Measurements from ENCODE around the gene TM9SF2.
A peak's percentile ranks its signal among the peaks of the same experiment; 100 is the strongest.

The TM9SF2 gene

DNA sequence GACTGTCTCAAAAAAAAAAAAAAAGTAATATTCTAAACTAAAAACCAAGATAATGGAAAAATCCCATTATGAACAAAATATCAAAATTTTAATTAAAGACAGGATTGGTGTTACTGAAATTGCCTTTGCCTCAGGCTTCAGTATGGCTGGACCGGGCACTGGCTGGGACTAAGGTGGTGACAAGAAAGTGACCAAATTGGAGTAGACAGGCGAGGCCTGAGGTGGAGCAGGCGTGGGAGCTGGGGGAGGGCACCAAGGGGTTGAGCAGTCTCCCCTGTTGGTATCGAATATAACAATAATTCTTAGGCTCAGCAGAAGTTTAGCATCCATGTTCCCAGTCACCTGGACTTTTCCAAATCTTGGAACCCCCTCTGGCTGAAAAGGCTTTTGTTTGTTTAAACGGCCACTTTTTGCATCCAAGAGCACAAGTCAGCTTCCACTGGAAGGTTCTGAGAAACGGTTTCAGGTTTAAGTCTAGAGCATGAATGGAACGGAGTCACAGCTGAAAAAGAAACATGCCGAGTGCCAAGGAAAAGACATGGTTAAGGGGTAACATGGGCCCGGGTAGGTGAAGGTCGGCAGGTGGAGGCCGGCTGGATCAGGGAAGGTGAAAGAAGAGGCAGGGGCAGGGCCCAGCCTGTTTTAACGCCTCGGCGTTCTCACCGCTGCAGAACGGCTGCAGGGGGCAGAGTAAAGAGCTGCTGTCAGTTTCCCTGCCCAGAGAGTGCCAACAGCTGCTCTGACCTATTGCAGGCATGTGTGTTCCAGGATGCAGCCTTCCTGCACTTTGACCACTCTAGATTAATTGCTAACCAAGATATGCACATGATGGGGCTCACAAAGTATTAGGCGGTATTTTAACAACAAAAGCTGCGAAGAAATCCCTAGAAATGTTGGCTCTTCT, 104.4 kb downstream of the TM9SF2 start:
- H3K4me1 ChIP-seq (ENCODE audit: control insufficient read depth, insufficient read depth, low read length), result no peaks in the 10 kb centered on the region
- no peaks in the 10 kb centered on the region for H3K9me3 ChIP-seq (ENCODE audit: control insufficient read depth, insufficient read depth, low read depth, low read length)
- peak overlapping the region; percentile 42 for H3K4me3 ChIP-seq (ENCODE audit: low read depth, low read length)
- no peak overlapping the region for H3K27ac ChIP-seq (ENCODE audit: extremely low read depth, low read depth, low read length)
- ChIA-PET POLR2A (interaction anchor here (0.6 to 1.3 kb wide), 3 partner anchors 8 to 107 kb away, joined by 3 to 4 read pairs (median 3); no protein-coding TSS in a partner anchor), CTCF (interaction anchor here (0.7 to 1.4 kb wide), 2 partner anchors 12 to 27 kb away, joined by 3 read pairs; no protein-coding TSS in a partner anchor)
- no peaks in the 10 kb centered on the region for H3K36me3 ChIP-seq (ENCODE audit: control insufficient read depth in 2 of 2, insufficient read depth in 1 of 2, low read length in 2 of 2)
- TF ChIP-seq BCL11A (tag by site-specific recombination; IDR thresholded peaks at IDR 0.05; ENCODE audit: low read depth) (no peak), ZBTB20 (tag by site-specific recombination; IDR thresholded peaks at IDR 0.05) (peak; percentile 44; the same call in 1 of the 2 replicates), ZNF2 (tag by site-specific recombination; IDR thresholded peaks at IDR 0.05) (no peak), ZNF433 (tag by site-specific recombination; IDR thresholded peaks at IDR 0.05; ENCODE audit: low read depth) (no peak), REPIN1 (tag by site-specific recombination; IDR thresholded peaks at IDR 0.05; ENCODE audit: low read depth) (no peak), ZFP69B (tag by site-specific recombination; IDR thresholded peaks at IDR 0.05) (peak; percentile 77), ZSCAN16 (tag by site-specific recombination; IDR thresholded peaks at IDR 0.05) (no peak), ZNF624 (tag by site-specific recombination; IDR thresholded peaks at IDR 0.05) (no peak), ZNF747 (tag by site-specific recombination; IDR thresholded peaks at IDR 0.05) (no peak), ZNF626 (tag by site-specific recombination; IDR thresholded peaks at IDR 0.05) (no peak), SP7 (tag by site-specific recombination; IDR thresholded peaks at IDR 0.05) (no peak), ZNF501 (tag by site-specific recombination; IDR thresholded peaks at IDR 0.05) (no peak), KLF8 (tag by site-specific recombination; IDR thresholded peaks at IDR 0.05) (no peak), ZNF248 (tag by site-specific recombination; IDR thresholded peaks at IDR 0.05) (no peak), MZF1 (tag by site-specific recombination; IDR thresholded peaks at IDR 0.05; ENCODE audit: borderline replicate concordance) (no peak), HOXC10 (CRISPR knock-in tag; IDR thresholded peaks at IDR 0.05) (no peak), IKZF3 (tag by site-specific recombination; IDR thresholded peaks at IDR 0.05) (no peak), ZNF416 (tag by site-specific recombination; IDR thresholded peaks at IDR 0.05) (no peak), ZNF48 (tag by site-specific recombination; IDR thresholded peaks at IDR 0.05) (no peak), ZNF785 (tag by site-specific recombination; IDR thresholded peaks at IDR 0.05) (no peak), ZBTB17 (tag by site-specific recombination; IDR thresholded peaks at IDR 0.05) (peak; percentile 48), PRDM1 (tag by site-specific recombination; IDR thresholded peaks at IDR 0.05) (0 out of 2 replicates have a peak, but pooled peaks have one; percentile 28), GLI4 (tag by site-specific recombination; IDR thresholded peaks at IDR 0.05) (no peak), GLIS1 (tag by site-specific recombination; IDR thresholded peaks at IDR 0.05) (peak; percentile 66), ZNF692 (tag by site-specific recombination; IDR thresholded peaks at IDR 0.05) (peak; percentile 66), ZNF19 (tag by site-specific recombination; IDR thresholded peaks at IDR 0.05; ENCODE audit: low read depth) (no peak)
- TF ChIP-seq, protein P1, sequence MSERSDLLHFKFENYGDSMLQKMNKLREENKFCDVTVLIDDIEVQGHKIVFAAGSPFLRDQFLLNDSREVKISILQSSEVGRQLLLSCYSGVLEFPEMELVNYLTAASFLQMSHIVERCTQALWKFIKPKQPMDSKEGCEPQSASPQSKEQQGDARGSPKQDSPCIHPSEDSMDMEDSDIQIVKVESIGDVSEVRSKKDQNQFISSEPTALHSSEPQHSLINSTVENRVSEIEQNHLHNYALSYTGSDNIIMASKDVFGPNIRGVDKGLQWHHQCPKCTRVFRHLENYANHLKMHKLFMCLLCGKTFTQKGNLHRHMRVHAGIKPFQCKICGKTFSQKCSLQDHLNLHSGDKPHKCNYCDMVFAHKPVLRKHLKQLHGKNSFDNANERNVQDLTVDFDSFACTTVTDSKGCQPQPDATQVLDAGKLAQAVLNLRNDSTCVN (tag by site-specific recombination; optimal IDR thresholded peaks at IDR 0.05), result no peak
- TF ChIP-seq, protein P2, sequence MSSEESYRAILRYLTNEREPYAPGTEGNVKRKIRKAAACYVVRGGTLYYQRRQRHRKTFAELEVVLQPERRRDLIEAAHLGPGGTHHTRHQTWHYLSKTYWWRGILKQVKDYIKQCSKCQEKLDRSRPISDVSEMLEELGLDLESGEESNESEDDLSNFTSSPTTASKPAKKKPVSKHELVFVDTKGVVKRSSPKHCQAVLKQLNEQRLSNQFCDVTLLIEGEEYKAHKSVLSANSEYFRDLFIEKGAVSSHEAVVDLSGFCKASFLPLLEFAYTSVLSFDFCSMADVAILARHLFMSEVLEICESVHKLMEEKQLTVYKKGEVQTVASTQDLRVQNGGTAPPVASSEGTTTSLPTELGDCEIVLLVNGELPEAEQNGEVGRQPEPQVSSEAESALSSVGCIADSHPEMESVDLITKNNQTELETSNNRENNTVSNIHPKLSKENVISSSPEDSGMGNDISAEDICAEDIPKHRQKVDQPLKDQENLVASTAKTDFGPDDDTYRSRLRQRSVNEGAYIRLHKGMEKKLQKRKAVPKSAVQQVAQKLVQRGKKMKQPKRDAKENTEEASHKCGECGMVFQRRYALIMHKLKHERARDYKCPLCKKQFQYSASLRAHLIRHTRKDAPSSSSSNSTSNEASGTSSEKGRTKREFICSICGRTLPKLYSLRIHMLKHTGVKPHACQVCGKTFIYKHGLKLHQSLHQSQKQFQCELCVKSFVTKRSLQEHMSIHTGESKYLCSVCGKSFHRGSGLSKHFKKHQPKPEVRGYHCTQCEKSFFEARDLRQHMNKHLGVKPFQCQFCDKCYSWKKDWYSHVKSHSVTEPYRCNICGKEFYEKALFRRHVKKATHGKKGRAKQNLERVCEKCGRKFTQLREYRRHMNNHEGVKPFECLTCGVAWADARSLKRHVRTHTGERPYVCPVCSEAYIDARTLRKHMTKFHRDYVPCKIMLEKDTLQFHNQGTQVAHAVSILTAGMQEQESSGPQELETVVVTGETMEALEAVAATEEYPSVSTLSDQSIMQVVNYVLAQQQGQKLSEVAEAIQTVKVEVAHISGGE (tag by site-specific recombination; conservative IDR thresholded peaks at IDR 0.05; ENCODE audit: low read depth), result no peak
- TF ChIP-seq, protein P3, sequence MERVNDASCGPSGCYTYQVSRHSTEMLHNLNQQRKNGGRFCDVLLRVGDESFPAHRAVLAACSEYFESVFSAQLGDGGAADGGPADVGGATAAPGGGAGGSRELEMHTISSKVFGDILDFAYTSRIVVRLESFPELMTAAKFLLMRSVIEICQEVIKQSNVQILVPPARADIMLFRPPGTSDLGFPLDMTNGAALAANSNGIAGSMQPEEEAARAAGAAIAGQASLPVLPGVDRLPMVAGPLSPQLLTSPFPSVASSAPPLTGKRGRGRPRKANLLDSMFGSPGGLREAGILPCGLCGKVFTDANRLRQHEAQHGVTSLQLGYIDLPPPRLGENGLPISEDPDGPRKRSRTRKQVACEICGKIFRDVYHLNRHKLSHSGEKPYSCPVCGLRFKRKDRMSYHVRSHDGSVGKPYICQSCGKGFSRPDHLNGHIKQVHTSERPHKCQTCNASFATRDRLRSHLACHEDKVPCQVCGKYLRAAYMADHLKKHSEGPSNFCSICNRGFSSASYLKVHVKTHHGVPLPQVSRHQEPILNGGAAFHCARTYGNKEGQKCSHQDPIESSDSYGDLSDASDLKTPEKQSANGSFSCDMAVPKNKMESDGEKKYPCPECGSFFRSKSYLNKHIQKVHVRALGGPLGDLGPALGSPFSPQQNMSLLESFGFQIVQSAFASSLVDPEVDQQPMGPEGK (tag by site-specific recombination; IDR thresholded peaks at IDR 0.05), result no peak
- TF ChIP-seq, protein P4, sequence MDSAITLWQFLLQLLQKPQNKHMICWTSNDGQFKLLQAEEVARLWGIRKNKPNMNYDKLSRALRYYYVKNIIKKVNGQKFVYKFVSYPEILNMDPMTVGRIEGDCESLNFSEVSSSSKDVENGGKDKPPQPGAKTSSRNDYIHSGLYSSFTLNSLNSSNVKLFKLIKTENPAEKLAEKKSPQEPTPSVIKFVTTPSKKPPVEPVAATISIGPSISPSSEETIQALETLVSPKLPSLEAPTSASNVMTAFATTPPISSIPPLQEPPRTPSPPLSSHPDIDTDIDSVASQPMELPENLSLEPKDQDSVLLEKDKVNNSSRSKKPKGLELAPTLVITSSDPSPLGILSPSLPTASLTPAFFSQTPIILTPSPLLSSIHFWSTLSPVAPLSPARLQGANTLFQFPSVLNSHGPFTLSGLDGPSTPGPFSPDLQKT (IDR thresholded peaks at IDR 0.05; ENCODE audit: borderline replicate concordance, low read depth, low read length), result no peak
